GM10266 (cell line): Measurements from ENCODE around the gene UBQLNL.

ENCODE experiments used
- DNase-seq: peaks from one replicate; pipeline ENCODE4 v3.0.0; 2012; ENCODE audit errors: extremely low spot score
- CTCF ChIP-seq: IDR thresholded peaks from 2 replicates; pipeline ENCODE4 v1.5.1; 2012; ENCODE audit warnings: mild to moderate bottlenecking, low read depth; ENCODE audit not compliant: control insufficient read depth, insufficient read depth; ENCODE audit errors: missing control alignments

UBQLNL gene

GRCh38 chr11:5548440-5548839, 31.9 kb upstream of the UBQLNL start, which contains the start of gene OR52H1:
TSS of gene OR52H1 (minus strand) at chr11:5548540. CDS start at chr11:5545505, 3,035 bp downstream.
- TF ChIP-seq CTCF, result no peak
- no peak for DNase-seq

- DNase-seq, result no peak
- TF ChIP-seq CTCF, result no peak
These were observed 31.5 kb upstream of the UBQLNL start for GRCh38 chr11:5547982-5548381.

GRCh38 chr11:5546457-5546856, 30.0 kb upstream of the UBQLNL start:
- DNase-seq, result no peak
- TF ChIP-seq CTCF, result no peak

GRCh38 chr11:5541427-5541826, 24.9 kb upstream of the UBQLNL start:
- TF ChIP-seq CTCF, result no peak
- no peak for DNase-seq

- TF ChIP-seq CTCF, result no peak
These were observed 20.0 kb upstream of the UBQLNL start for GRCh38 chr11:5536482-5536881.

GRCh38 chr11:5534046-5534445, 17.5 kb upstream of the UBQLNL start:
- no peak for DNase-seq
- no peak for TF ChIP-seq CTCF

More at GRCh38 chr11:5536482-5536881, 20.0 kb upstream of the UBQLNL start:
- DNase-seq, result no peak

- DNase-seq, result no peak
- no peak for TF ChIP-seq CTCF
These were observed 14.7 kb upstream of the UBQLNL start for GRCh38 chr11:5531053-5531831.
